Measurements from ENCODE around the gene ARPP21.

The ARPP21 gene

GRCh38 chr3:35685153-35685552 is 45.8 kb downstream of the ARPP21 start:
- Histone ChIP-seq H3F3A (ENCODE audit: control insufficient read depth, insufficient read depth) (no peaks in the 10 kb centered on the region), H3K79me2 (ENCODE audit: control insufficient read depth, low read length) (no peaks in the 10 kb centered on the region)

GRCh38 chr3:35688826-35689225 is 49.5 kb downstream of the ARPP21 start:
- H3K27me3 ChIP-seq (ENCODE audit: control insufficient read depth, low read length), result no peaks in the 10 kb centered on the region
- TF ChIP-seq CTCF (IDR thresholded peaks at IDR 0.05; ENCODE audit: low read depth, low read length, poor library complexity, severe bottlenecking), result no peak
- TF ChIP-seq EZH2phosphoT487 (IDR thresholded peaks at IDR 0.05; ENCODE audit: borderline replicate concordance, low read length), result no peak
- no peaks in the 10 kb centered on the region for H4K20me1 ChIP-seq (ENCODE audit: control insufficient read depth, insufficient read depth, low read depth, low read length)
- H3K9me3 ChIP-seq (ENCODE audit: control insufficient read depth, insufficient read depth, low read length), result no peaks in the 10 kb centered on the region
- no peaks in the 10 kb centered on the region for H3K4me1 ChIP-seq (ENCODE audit: control insufficient read depth, low read length)
- no peak overlapping the region for H3K27ac ChIP-seq (ENCODE audit: low read depth, low read length)
- no peak overlapping the region for H3K4me2 ChIP-seq (ENCODE audit: low read length)
- no peaks in the 10 kb centered on the region for H3F3A ChIP-seq (ENCODE audit: control insufficient read depth, insufficient read depth)
- H3K36me3 ChIP-seq (ENCODE audit: control insufficient read depth, low read length), result no peaks in the 10 kb centered on the region
- H3K79me2 ChIP-seq (ENCODE audit: control insufficient read depth, low read length), result no peaks in the 10 kb centered on the region
- H3K4me3 ChIP-seq (ENCODE audit: low read length), result no peak overlapping the region
- H3K9me2 ChIP-seq (replicated peaks; ENCODE audit: control insufficient read depth, low read length), result no peaks in the 10 kb centered on the region

More at GRCh38 chr3:35685153-35685552, 45.8 kb downstream of the ARPP21 start:
- no peak overlapping the region for H3K4me3 ChIP-seq (ENCODE audit: low read length)
- H3K4me2 ChIP-seq (ENCODE audit: low read length), result no peak overlapping the region
- TF ChIP-seq EZH2phosphoT487 (IDR thresholded peaks at IDR 0.05; ENCODE audit: borderline replicate concordance, low read length) (no peak), CTCF (IDR thresholded peaks at IDR 0.05; ENCODE audit: low read depth, low read length, poor library complexity, severe bottlenecking) (no peak)
- H4K20me1 ChIP-seq (ENCODE audit: control insufficient read depth, insufficient read depth, low read depth, low read length), result no peaks in the 10 kb centered on the region
- H3K36me3 ChIP-seq (ENCODE audit: control insufficient read depth, low read length), result no peaks in the 10 kb centered on the region
- no peak overlapping the region for H3K27ac ChIP-seq (ENCODE audit: low read depth, low read length)
- no peaks in the 10 kb centered on the region for H3K9me3 ChIP-seq (ENCODE audit: control insufficient read depth, insufficient read depth, low read length)
- H3K9me2 ChIP-seq (replicated peaks; ENCODE audit: control insufficient read depth, low read length), result no peaks in the 10 kb centered on the region
- no peaks in the 10 kb centered on the region for H3K27me3 ChIP-seq (ENCODE audit: control insufficient read depth, low read length)
- H3K4me1 ChIP-seq (ENCODE audit: control insufficient read depth, low read length), result no peaks in the 10 kb centered on the region

DNA sequence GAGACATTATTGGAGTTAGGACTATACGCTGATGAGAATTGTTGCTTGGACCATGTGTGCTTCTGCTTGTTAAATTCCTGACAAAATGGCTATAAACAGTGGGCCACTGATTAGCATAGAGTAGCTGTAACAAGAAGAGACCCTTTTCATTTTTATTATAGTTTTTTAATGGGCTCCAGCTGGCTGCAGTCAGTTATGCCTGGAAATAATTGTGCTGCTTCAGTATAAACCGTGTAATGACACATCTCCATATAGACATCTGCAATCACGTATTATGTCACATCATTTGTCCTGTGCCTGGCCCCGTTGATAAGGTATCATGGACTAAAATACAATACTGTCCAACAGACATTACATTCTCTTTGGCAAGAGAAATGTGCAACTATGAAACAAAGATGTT is 50.9 kb downstream of the ARPP21 start:
- Histone ChIP-seq H3K27me3 (ENCODE audit: control insufficient read depth, low read length) (no peaks in the 10 kb centered on the region), H3K79me2 (ENCODE audit: control insufficient read depth, low read length) (no peaks in the 10 kb centered on the region), H3K36me3 (ENCODE audit: control insufficient read depth, low read length) (no peaks in the 10 kb centered on the region), H3F3A (ENCODE audit: control insufficient read depth, insufficient read depth) (no peaks in the 10 kb centered on the region), H3K9me3 (ENCODE audit: control insufficient read depth, insufficient read depth, low read length) (no peaks in the 10 kb centered on the region), H3K4me3 (ENCODE audit: low read length) (no peak overlapping the region), H3K9me2 (replicated peaks; ENCODE audit: control insufficient read depth, low read length) (no peaks in the 10 kb centered on the region), H3K4me1 (ENCODE audit: control insufficient read depth, low read length) (no peaks in the 10 kb centered on the region), H3K4me2 (ENCODE audit: low read length) (no peak overlapping the region), H4K20me1 (ENCODE audit: control insufficient read depth, insufficient read depth, low read depth, low read length) (no peaks in the 10 kb centered on the region), H3K27ac (ENCODE audit: low read depth, low read length) (no peak overlapping the region)
- TF ChIP-seq EZH2phosphoT487 (IDR thresholded peaks at IDR 0.05; ENCODE audit: borderline replicate concordance, low read length) (no peak), CTCF (IDR thresholded peaks at IDR 0.05; ENCODE audit: low read depth, low read length, poor library complexity, severe bottlenecking) (no peak)

GRCh38 chr3:35705904-35706303 is 66.6 kb downstream of the ARPP21 start:
- TF ChIP-seq CTCF (IDR thresholded peaks at IDR 0.05; ENCODE audit: low read depth, low read length, poor library complexity, severe bottlenecking) (no peak), EZH2phosphoT487 (IDR thresholded peaks at IDR 0.05; ENCODE audit: borderline replicate concordance, low read length) (no peak)
- no peaks in the 10 kb centered on the region for H3K9me2 ChIP-seq (replicated peaks; ENCODE audit: control insufficient read depth, low read length)
- no peaks in the 10 kb centered on the region for H3K36me3 ChIP-seq (ENCODE audit: control insufficient read depth, low read length)
- no peak overlapping the region for H3K27ac ChIP-seq (ENCODE audit: low read depth, low read length)
- no peaks in the 10 kb centered on the region for H3K79me2 ChIP-seq (ENCODE audit: control insufficient read depth, low read length)
- H3K27me3 ChIP-seq (ENCODE audit: control insufficient read depth, low read length), result no peaks in the 10 kb centered on the region
- no peaks in the 10 kb centered on the region for H3K4me1 ChIP-seq (ENCODE audit: control insufficient read depth, low read length)
- no peaks in the 10 kb centered on the region for H3K9me3 ChIP-seq (ENCODE audit: control insufficient read depth, insufficient read depth, low read length)
- H4K20me1 ChIP-seq (ENCODE audit: control insufficient read depth, insufficient read depth, low read depth, low read length), result no peaks in the 10 kb centered on the region
- H3F3A ChIP-seq (ENCODE audit: control insufficient read depth, insufficient read depth), result no peaks in the 10 kb centered on the region
- no peak overlapping the region for H3K4me2 ChIP-seq (ENCODE audit: low read length)
- no peak overlapping the region for H3K4me3 ChIP-seq (ENCODE audit: low read length)

All from DOHH2 (cell line).